H4 (cell line): ENCODE measurements around the gene BTN1A1. TPM values are rescaled to one million over a fixed set of nuclear protein-coding genes. Genes with fewer than 3 reads are reported as not detected.

ENCODE experiments used
- total RNA-seq: library from RNA; depleted of rRNA; stranded (reverse); fragments of >200 nt; shearing (Covaris generic); gene quantifications from 2 replicates; pipeline ENCODE4 v1.2.3, GENCODE V29; 2014; rRNA removed

The BTN1A1 gene
- total RNA-seq, 1 experiment from 2014 or later = not detected

Other genes with a start within 250 kb of the BTN1A1 start
- 29.6 and 32.0 TPM in 2 replicates for gene BTN3A2, start 135.1 kb upstream of the BTN1A1 start, total RNA-seq
- gene BTN2A2, start 117.2 kb upstream of the BTN1A1 start, total RNA-seq = 3.6 and 6.2 TPM in 2 replicates
- gene BTN3A1, start 98.0 kb upstream of the BTN1A1 start, total RNA-seq = 26.6 and 29.0 TPM in 2 replicates
- gene BTN3A3, start 59.8 kb upstream of the BTN1A1 start, total RNA-seq = 15.3 and 20.6 TPM in 2 replicates
- 7.4 and 10.4 TPM in 2 replicates for gene BTN2A1, start 42.3 kb upstream of the BTN1A1 start, total RNA-seq
- 88.8 and 104 TPM in 2 replicates for gene HMGN4, start 38.1 kb downstream of the BTN1A1 start, total RNA-seq
- 15.0 and 15.2 TPM in 2 replicates for gene ABT1, start 96.7 kb downstream of the BTN1A1 start, total RNA-seq
- 10.4 and 17.1 TPM in 2 replicates for gene ZNF322, start 159.4 kb downstream of the BTN1A1 start, total RNA-seq